ENCODE results near the gene CA12.

DNA sequence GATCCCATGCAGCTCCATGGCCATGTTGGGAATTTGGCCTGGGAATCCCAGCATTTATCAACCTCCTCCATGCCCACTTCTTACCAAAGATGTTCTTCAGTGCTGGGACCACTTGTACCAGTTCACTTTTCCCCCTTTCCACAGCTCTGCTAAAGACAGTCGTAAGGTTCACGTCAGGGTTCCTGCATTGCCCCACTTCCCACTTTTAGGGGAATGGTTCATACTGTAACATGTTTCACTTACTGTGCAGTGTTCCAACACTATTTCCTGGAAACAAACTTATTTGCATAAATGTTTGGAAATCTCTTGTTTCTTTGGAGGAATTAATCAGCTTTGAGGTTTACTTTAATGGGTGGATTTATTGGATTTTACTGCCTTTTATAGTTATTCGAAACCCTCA lies 87.3 kb downstream of the CA12 start:
- TF ChIP-seq, protein P1, sequence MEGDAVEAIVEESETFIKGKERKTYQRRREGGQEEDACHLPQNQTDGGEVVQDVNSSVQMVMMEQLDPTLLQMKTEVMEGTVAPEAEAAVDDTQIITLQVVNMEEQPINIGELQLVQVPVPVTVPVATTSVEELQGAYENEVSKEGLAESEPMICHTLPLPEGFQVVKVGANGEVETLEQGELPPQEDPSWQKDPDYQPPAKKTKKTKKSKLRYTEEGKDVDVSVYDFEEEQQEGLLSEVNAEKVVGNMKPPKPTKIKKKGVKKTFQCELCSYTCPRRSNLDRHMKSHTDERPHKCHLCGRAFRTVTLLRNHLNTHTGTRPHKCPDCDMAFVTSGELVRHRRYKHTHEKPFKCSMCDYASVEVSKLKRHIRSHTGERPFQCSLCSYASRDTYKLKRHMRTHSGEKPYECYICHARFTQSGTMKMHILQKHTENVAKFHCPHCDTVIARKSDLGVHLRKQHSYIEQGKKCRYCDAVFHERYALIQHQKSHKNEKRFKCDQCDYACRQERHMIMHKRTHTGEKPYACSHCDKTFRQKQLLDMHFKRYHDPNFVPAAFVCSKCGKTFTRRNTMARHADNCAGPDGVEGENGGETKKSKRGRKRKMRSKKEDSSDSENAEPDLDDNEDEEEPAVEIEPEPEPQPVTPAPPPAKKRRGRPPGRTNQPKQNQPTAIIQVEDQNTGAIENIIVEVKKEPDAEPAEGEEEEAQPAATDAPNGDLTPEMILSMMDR (conservative IDR thresholded peaks at IDR 0.05; ENCODE audit: low read length) = no peak
- TF ChIP-seq EZH2phosphoT487 (IDR thresholded peaks at IDR 0.05; ENCODE audit: borderline replicate concordance) = no peak
